GM18870 (cell line): Measurements from ENCODE around the gene PJA1.

Source experiments
- ATAC-seq: cut with Tn5 transposase; IDR thresholded peaks from one replicate; pipeline ENCODE4 v1.9.1; 2021; ENCODE audit warnings: moderate library complexity; ENCODE audit not compliant: unreplicated experiment

PJA1 gene

GRCh38 chrX:69144838-69145680, 20.2 kb downstream of the PJA1 start:
- no peak for ATAC-seq

DNA sequence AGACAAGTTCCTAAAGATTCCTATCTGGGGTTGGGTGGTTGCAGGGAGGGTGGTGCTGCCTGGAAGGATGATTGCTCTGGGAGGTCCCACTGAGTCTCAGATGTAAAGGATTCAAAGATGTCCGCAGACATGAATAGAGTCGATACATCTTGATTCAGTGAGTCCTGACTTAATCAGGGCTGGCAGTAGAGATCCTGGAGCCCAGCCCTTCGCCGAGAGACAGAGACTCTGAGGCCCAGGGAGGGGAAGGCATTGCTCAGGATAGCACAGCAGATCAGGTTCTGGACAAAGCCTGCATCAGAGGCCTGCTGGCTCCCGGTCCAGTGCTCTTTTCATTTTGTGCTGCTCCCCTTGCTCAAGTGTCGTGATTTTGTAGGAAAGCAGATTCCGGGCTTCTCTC, 21.7 kb downstream of the PJA1 start:
- no peak for ATAC-seq

- no peak for ATAC-seq
Measured at GRCh38 chrX:69142788-69143469, 22.3 kb downstream of the PJA1 start.

DNA sequence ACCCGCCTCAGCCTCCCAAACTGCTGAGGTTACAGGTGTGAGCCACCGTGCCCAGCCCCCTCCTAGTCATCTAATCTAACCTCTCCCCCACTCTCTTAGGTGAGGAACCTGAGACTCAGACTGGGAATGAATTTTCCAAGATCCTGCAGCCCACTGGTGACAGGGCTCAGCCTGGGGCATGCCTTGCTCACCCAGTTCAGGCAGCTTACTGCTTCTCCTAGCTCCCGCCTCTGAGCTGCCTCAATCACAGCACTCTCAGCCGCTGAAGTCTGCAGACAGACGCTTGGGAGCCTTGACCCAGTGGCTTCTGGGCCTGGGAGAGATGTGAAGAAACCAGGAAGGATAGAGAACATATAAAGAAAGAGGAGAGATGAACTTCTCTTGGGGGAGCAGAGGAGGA, 24.4 kb downstream of the PJA1 start:
- no peak for ATAC-seq

DNA sequence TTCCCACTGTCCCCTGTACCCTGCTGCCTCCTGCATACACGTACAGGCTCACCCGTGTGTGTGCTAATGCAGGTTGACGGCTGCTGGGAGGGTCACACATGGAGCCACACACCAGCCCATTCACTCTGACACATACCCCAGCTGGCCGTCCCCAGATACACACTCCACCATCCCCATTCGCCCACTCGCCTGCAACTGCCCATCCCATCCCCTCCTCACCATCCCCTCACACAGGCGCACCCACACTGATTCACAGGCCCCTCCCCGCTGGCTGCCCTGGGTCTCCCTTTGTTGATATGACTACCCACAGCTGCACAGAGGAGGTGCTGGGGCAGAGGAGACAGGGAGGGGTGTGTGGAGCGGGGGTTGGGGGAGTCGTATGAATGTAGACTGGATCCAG, 25.7 kb downstream of the PJA1 start:
- ATAC-seq = no peak

- no peak for ATAC-seq
Measured at GRCh38 chrX:69138512-69138911, 26.7 kb downstream of the PJA1 start.

- no peak for ATAC-seq
Measured at GRCh38 chrX:69138118-69138390, 27.2 kb downstream of the PJA1 start.

DNA sequence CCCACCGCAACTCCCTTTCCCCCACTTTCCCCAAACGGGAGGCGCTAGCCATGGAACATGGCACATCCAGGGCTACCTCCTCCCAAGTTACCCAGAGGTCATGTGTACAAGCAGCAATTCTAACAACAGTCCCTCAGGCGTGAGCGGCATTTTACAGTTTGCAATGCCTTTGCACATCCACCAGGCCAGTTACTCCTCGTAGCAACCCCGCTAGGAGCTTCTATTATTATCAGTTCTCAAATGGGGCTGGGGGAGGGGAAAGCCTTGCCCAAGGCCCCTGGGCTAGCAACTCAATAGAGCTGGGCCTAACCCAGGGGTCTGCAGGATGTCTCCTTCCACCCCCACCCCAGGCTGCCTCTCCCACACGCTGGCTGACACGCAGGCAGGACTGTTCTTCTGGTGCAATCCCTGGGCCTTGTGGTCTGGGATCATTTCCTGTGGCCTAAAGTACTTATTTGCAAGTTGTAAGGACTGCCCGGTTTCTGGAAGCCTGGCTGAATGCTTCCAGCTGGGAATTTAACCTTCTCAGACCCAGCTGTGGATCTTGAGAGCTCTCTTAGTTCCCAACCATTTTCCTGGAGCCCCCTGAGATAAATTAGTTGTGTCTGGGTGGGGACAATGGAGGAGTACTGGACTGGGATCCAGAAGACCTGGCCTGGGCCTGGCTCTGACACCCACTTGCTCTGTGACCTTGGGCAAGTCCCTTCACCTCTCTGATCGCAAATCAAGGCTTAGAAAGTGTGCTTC, 27.7 kb downstream of the PJA1 start:
- ATAC-seq = no peak

GRCh38 chrX:69136546-69137331, 28.5 kb downstream of the PJA1 start:
- ATAC-seq = no peak

GRCh38 chrX:69133921-69134542, 31.2 kb downstream of the PJA1 start:
- no peak for ATAC-seq

DNA sequence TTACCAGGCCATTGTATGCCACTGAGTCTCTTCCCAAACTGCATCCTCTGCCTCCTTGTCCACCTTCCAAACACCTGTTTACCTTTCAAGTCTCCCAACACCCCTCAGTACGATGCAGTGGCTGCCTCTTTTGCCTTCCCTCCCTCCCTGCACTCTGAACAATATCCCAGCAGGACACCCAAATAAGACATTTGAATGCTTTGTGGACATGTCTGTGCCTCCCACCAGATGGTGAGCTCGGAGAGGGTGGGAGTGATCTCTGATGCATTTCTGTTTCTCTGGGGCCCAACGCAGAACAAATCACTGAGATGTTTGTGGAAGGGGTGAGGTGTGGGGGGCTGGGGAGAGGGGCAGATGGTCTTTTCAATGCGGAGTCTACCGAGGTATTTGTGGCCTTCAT, 33.4 kb downstream of the PJA1 start:
- no peak for ATAC-seq

GRCh38 chrX:69130439-69130838, 34.8 kb downstream of the PJA1 start:
- ATAC-seq = no peak

DNA sequence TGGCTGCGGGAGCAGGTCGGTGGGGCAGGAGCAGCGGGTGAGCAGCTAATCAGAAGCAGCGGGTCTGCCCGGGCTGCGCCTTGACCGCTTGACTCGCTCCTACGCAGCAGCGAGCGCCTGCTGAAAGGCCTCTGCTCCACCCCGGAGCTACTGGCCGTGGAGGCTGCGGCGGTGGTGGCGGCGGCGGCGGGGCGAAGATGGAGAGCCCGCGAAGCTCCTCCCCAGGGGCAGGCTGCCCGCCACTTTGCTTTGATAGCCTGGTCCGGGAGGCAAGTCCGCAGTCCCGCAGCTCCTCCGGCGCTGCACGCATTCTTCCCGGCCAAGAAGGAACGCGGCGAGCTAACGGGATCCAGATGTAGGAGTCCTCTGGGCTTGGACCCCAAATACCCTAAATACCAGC, 36.7 kb downstream of the PJA1 start:
- no peak for ATAC-seq

DNA sequence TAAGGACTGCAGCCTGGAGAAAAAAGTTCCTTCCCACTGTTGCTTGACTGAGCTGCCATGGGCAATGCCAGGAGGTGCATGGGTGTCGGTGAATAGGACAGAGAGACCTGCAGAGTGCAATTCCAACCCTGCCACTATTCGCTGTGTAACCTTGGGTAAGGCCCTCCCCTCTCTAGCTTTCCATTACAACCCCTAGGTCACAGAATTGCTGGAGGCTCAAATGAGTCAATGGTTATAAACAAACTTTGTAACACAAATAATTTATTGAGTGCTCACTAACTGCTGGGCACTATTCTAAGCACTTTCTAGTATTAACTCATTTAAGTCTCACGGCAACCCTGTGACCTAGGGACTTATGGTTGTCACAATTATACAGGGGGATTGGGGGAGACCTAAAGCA, 37.8 kb downstream of the PJA1 start:
- no peak for ATAC-seq

GRCh38 chrX:69126642-69127041, 38.6 kb downstream of the PJA1 start:
- no peak for ATAC-seq

DNA sequence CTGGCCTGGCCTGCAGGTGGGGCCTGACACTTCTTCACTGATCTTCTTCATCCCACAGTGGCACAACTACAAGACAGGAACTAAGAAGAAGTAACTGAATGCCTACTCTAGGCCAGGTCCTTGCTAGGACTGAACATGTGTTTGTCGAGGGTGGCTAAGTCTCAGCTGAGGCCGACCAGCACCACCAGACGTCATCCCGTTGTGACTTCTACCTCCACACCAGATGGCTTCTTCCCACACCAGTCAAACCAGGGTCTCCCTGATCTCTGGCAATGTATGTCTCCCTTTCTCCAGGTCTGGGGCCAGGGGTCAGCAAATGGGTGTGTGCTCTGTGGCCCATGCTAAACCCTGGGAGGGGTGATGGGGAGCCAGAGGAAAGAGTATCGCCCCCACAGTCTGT, 40.2 kb downstream of the PJA1 start:
- no peak for ATAC-seq

DNA sequence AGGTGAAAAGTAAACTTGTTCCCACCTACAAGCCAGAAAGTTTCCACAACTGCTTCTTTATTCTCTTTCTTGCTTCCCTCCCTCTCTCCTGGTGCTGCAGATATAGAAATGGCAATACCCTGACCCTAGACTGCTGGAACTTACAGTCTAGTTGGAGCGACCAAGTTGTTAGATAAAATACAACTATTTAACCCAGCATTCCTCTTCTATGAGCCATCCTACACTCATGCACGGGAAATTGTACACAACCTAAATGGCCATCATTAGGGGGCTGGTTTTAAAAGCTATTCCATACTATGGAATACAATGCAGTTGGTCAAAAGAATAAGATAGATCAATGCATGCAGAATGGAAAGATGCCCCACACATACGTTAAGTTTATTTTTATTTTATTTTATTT, 41.1 kb downstream of the PJA1 start:
- no peak for ATAC-seq

- no peak for ATAC-seq
Measured at GRCh38 chrX:69123481-69123880, 41.8 kb downstream of the PJA1 start.

DNA sequence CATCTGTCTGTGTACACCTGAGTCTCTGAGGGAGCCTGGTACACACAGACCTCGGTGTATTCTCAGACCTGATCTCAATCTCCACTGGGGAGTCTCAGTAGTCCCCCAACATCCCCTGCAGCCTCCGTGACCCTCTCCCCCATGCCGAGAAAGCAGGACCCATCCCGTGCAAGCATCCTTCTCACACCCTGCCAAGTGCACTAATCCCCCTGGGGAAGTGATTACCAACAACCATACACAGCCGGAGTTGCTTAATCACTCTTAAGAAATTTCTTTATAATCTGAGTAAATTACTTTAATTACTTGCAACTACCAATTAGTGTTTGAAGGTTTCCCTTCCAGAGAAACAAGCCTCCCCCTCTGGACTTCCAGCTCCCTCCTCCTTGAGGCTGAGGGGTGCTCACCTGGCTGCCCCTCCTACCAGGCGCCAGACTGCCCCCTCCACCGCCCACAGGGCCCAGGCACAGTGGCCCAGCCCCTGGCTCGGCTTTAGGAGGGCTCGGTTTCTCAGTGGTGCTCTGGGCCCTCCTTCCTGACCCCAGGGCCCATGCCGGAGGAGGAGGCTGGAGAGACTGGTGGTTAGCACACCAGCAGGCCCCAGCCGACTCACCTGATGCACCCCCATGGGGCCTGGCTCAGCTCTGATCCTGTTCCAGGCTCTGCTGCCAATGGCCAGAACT, 43.8 kb downstream of the PJA1 start:
- ATAC-seq = no peak

GRCh38 chrX:69120476-69120875, 44.8 kb downstream of the PJA1 start:
- no peak for ATAC-seq
